ENCODE measurements around the gene CSTF1.

- no peak for TF ChIP-seq CTCF (IDR thresholded peaks at IDR 0.05; ENCODE audit: low read depth, low read length, poor library complexity, severe bottlenecking)
- no peak for TF ChIP-seq EZH2phosphoT487 (IDR thresholded peaks at IDR 0.05; ENCODE audit: borderline replicate concordance, low read length)
These were observed 34.4 kb upstream of the CSTF1 start for GRCh38 chr20:56358070-56358469.

All from DOHH2 (cell line).